GM12878 (cell line): Measurements from ENCODE around the gene WNK2. TPM values are rescaled to one million over a fixed set of nuclear protein-coding genes. Genes with fewer than 3 reads are reported as not detected.

Experiments
- ATAC-seq: fragments of 200-7000 bp; cut with Tn5 transposase; 3 replicates; pipeline ENCODE4 v1.9.1; 2020; ENCODE audit warnings: mild to moderate bottlenecking, moderate library complexity
- BruUV-seq: library from RNA; stranded (reverse); fragments of 400-500 nt; replicated peaks from 2 replicates; lab custom pipeline; 2021; lab: Mats Ljungman, UMichigan
- CTCF ChIA-PET: fragments of 300-600 bp; sonication (Branson Sonifier 250); formaldehyde crosslinking; extraction: SDS; loops from one replicate; lab custom pipeline; 2021; ENCODE audit warnings: inconsistent platforms; lab: Yijun Ruan, JAX
- POLR2A ChIA-PET: fragments of 350-600 bp; formaldehyde crosslinking; extraction: SDS; loops from one replicate; lab custom pipeline; 2021; ENCODE audit warnings: inconsistent platforms; lab: Charles Lee
- RAD21 ChIA-PET: fragments of 300-600 bp; sonication (Branson Sonifier 250); formaldehyde crosslinking; loops from one replicate; lab custom pipeline; 2023; ENCODE audit warnings: antibody characterized with exemption; ENCODE audit not compliant: unreplicated experiment; lab: Charles Lee
- SMC1A ChIA-PET: fragments of 300-600 bp; sonication (Branson Sonifier 250); formaldehyde crosslinking; loops from one replicate; lab custom pipeline; 2023; ENCODE audit not compliant: unreplicated experiment, uncharacterized antibody; lab: Charles Lee
- DNase-seq: peaks from one replicate; pipeline ENCODE4 v3.0.0-alpha.2; 2011; ENCODE audit warnings: low read depth, low spot score
- FAIRE-seq: peaks from 3 replicates; lab custom pipeline; 2011; peaks lifted over from hg19 to GRCh38; lab: Jason Lieb, UNC
- H2AFZ ChIP-seq: 2 replicates; pipeline ENCODE4 v1.6.0; 2011; ENCODE audit warnings: low read depth, low read length, control low read depth; ENCODE audit not compliant: control insufficient read depth
- H3K27ac ChIP-seq: 2 replicates; pipeline ENCODE4 v1.5.1; 2011; ENCODE audit warnings: control low read depth; ENCODE audit not compliant: control insufficient read depth, insufficient read depth
- H3K27me3 ChIP-seq, 2 experiments: replicated peaks in 1 of 2; 2 replicates each; pipeline versions ENCODE4 v1.6.0 to v1.6.1; 2011; ENCODE audit warnings: low read length in 1 of 2; ENCODE audit not compliant: control insufficient read depth in 2 of 2, insufficient read depth in 2 of 2
- H3K36me3 ChIP-seq, 2 experiments: 2 replicates each; pipeline ENCODE4 v1.5.1; 2011; ENCODE audit warnings: low read length in 1 of 2; ENCODE audit not compliant: control insufficient read depth in 2 of 2, insufficient read depth in 2 of 2
- H3K4me1 ChIP-seq: 2 replicates; pipeline ENCODE4 v1.6.1; 2011; ENCODE audit warnings: mild to moderate bottlenecking, low read length, moderate library complexity, mixed read lengths; ENCODE audit not compliant: control insufficient read depth, insufficient read depth
- H3K4me2 ChIP-seq: 2 replicates; pipeline ENCODE4 v1.6.0; 2011; ENCODE audit warnings: control low read depth; ENCODE audit not compliant: control insufficient read depth, insufficient read depth
- H3K4me3 ChIP-seq: fragments of 200-600 bp; sonication (generic); 2 replicates; pipeline ENCODE4 v1.5.1; 2016
- H3K79me2 ChIP-seq: 2 replicates; pipeline ENCODE4 v1.6.0; 2011; ENCODE audit warnings: low read length; ENCODE audit not compliant: control insufficient read depth, insufficient read depth
- H3K9ac ChIP-seq: 2 replicates; pipeline ENCODE4 v1.8.0; 2011; ENCODE audit warnings: low read length, control low read depth, mixed read lengths; ENCODE audit not compliant: control insufficient read depth, insufficient read depth
- H3K9me3 ChIP-seq: replicated peaks from 3 replicates; pipeline ENCODE4 v1.5.1; 2011; ENCODE audit warnings: mild to moderate bottlenecking, low read length; ENCODE audit not compliant: control insufficient read depth, insufficient read depth
- H4K20me1 ChIP-seq: 2 replicates; pipeline ENCODE4 v1.6.0; 2011; ENCODE audit not compliant: control insufficient read depth, insufficient read depth
- CHD1 ChIP-seq: IDR thresholded peaks from 2 replicates; pipeline ENCODE4 v1.6.1; 2012; ENCODE audit warnings: low read depth, low read length, improper control_type of control experiment
- E2F8 ChIP-seq: fragments of 450-650 bp; IDR thresholded peaks from 2 replicates; pipeline ENCODE4 v1.6.1; 2018; ENCODE audit warnings: mild to moderate bottlenecking, low read depth, moderate library complexity; ENCODE audit not compliant: partially characterized antibody
- IRF4 ChIP-seq: IDR thresholded peaks from 2 replicates; pipeline ENCODE4 v1.6.1; 2011; ENCODE audit warnings: low read depth, low read length
- NKRF ChIP-seq: fragments of 450-650 bp; conservative IDR thresholded peaks from 2 replicates; pipeline ENCODE4 v1.6.1; 2017; ENCODE audit warnings: mild to moderate bottlenecking, moderate library complexity
- NR2F1 ChIP-seq: fragments of 450-650 bp; conservative IDR thresholded peaks from 2 replicates; pipeline ENCODE4 v1.6.1; 2017; ENCODE audit warnings: mild to moderate bottlenecking
- PAX8 ChIP-seq: fragments of 450-650 bp; IDR thresholded peaks from 2 replicates; pipeline ENCODE4 v1.6.1; 2017; ENCODE audit warnings: mild to moderate bottlenecking, moderate library complexity
- SPI1 ChIP-seq: IDR thresholded peaks from 2 replicates; pipeline ENCODE4 v1.6.1; 2011; ENCODE audit warnings: low read depth, mild to moderate bottlenecking, low read length, moderate library complexity, borderline replicate concordance; ENCODE audit not compliant: insufficient read depth
- ZBTB4 ChIP-seq: fragments of 450-650 bp; formaldehyde crosslinking; IDR thresholded peaks from 2 replicates; pipeline ENCODE4 v1.4.0; 2022; ENCODE audit warnings: mild to moderate bottlenecking, moderate library complexity
- WGBS: methylation state at CpG from one replicate; pipeline ENCODE4 v1.1.6; 2016; ENCODE audit warnings: low lambda C conversion rate; ENCODE audit not compliant: insufficient replicate concordance, insufficient coverage; ENCODE audit errors: missing lambda C conversion rate; 5-methylcytosine and 5-hydroxymethylcytosine counted together
- in situ Hi-C: fragments of 300-500 bp; cut with MboI; formaldehyde crosslinking; loops from 9 replicates; pipeline ENCODE4 v1.14.3; 2018; ENCODE audit warnings: mixed read lengths
- intact Hi-C: fragments of 100-400 bp; cut with micrococcal nuclease; formaldehyde crosslinking; loops from one replicate; pipeline ENCODE4 v1.14.2; 2022; ENCODE audit not compliant: unreplicated experiment
- polyA plus RNA-seq, 11 experiments: library from polyadenylated mRNA; depleted of rRNA in 4 of 11; unstranded in 6 of 11; stranded (reverse) in 5 of 11; fragments of >200 nt; fragmentation: Nextera tagmentation in 4 of 11; fragmentation: Illumina TruSeq in 1 of 11; extraction: Ambion mirVana in 4 of 11; extraction: Trizol in 1 of 11; gene quantifications; 1 replicate in 1 of 11; 2 replicates in 10 of 11; pipeline versions ENCODE4 v1.2.1 to v1.2.3, GENCODE V29; 2011 to 2016; ENCODE audit warnings: inconsistent platforms in 2 of 11, missing spikeins in 2 of 11, low read depth in 1 of 11
- total RNA-seq, 4 experiments: library from RNA; depleted of rRNA in 3 of 4; stranded (reverse); fragments of >200 nt in 3 of 4; fragmentation: Illumina TruSeq in 1 of 4; extraction: Trizol in 1 of 4; gene quantifications; 2 replicates each; pipeline versions ENCODE4 v1.2.1 to v1.2.3, GENCODE V29; 2013 to 2021

The WNK2 gene
- total and polyA plus RNA-seq, 10 of the 15 experiments (the other 5 are each of a cell fraction or from before 2014, with no cell fraction given) = 0.15 TPM; not detected in 9

- no peak for TF ChIP-seq ZBTB4 (CRISPR knock-in tag)
- H3K4me2 ChIP-seq = no peak overlapping the region
- DNase-seq (no peak), ATAC-seq (no peak), FAIRE-seq (no peak)
- intact Hi-C loops (no loop called here), in situ Hi-C loops (no loop called here)
- BruUV-seq = no TSS peak
- H3K9me3 ChIP-seq = no peaks in the 10 kb centered on the region
- H2AFZ ChIP-seq = no peak overlapping the region
- ChIA-PET SMC1A (no interaction called here), POLR2A (no interaction called here), RAD21 (no interaction called here), CTCF (no interaction called here)
- no peaks in the 10 kb centered on the region for H4K20me1 ChIP-seq
- H3K4me3 ChIP-seq = no peak overlapping the region
- no peak overlapping the region for H3K27ac ChIP-seq
- H3K9ac ChIP-seq = no peak overlapping the region
- no peaks in the 10 kb centered on the region for H3K4me1 ChIP-seq
- H3K36me3 ChIP-seq = no peaks in the 10 kb centered on the region
- no peaks in the 10 kb centered on the region for H3K79me2 ChIP-seq
- peaks cover 0 to 3% of the 10 kb centered on the region in 2 experiments; a peak in 1 of 4 replicates for H3K27me3 ChIP-seq
- WGBS = 45% methylated on average over 7 of the region's 9 CpGs
Measured at GRCh38 chr9:93326056-93326455, 142.1 kb downstream of the WNK2 start.

- ChIA-PET CTCF (no interaction called here), SMC1A (no interaction called here)
- in situ Hi-C loops = no loop called here
Measured at GRCh38 chr9:93326654-93327053, 142.7 kb downstream of the WNK2 start.

More at GRCh38 chr9:93326654-93327053, 142.7 kb downstream of the WNK2 start:
- BruUV-seq = no TSS peak
- Histone ChIP-seq H3K4me1 (no peaks in the 10 kb centered on the region), H3K4me3 (no peak overlapping the region), H3K9me3 (no peaks in the 10 kb centered on the region), H2AFZ (no peak overlapping the region), H3K27ac (no peak overlapping the region), H3K36me3 (no peaks in the 10 kb centered on the region), H3K27me3 (peaks cover 0 to 3% of the 10 kb centered on the region in 2 experiments; a peak in 1 of 4 replicates), H3K79me2 (no peaks in the 10 kb centered on the region), H3K4me2 (no peak overlapping the region), H4K20me1 (no peaks in the 10 kb centered on the region), H3K9ac (no peak overlapping the region)
- ATAC-seq = no peak
- DNase-seq = no peak
- intact Hi-C loops = no loop called here
- ChIA-PET POLR2A (no interaction called here), RAD21 (no interaction called here)
- WGBS = 60% methylated on average over 13 of the region's 13 CpGs
- no peak for TF ChIP-seq NR2F1
- TF ChIP-seq CHD1 = no peak
- no peak for TF ChIP-seq NKRF
- no peak for TF ChIP-seq SPI1
- TF ChIP-seq E2F8 = no peak
- TF ChIP-seq PAX8 = no peak
- no peak for TF ChIP-seq IRF4
- no peak for FAIRE-seq
